Endothelial cell (in vitro differentiated cells): Measurements from ENCODE around the gene HMCN2. TPM values are rescaled to one million over a fixed set of nuclear protein-coding genes. Genes with fewer than 3 reads are reported as not detected.

Source experiments
- DNase-seq: peaks from one replicate; pipeline ENCODE4 v3.0.0; 2021; ENCODE audit warnings: low spot score
- H3K27ac Mint-ChIP-seq: one replicate; pipeline ENCODE4 v1.8.0; 2021; ENCODE audit warnings: mixed read lengths, inconsistent platforms; ENCODE audit not compliant: unreplicated experiment
- H3K27me3 Mint-ChIP-seq: one replicate; pipeline ENCODE4 v1.8.0; 2021; ENCODE audit warnings: mild to moderate bottlenecking, moderate library complexity, mixed read lengths, inconsistent platforms; ENCODE audit not compliant: unreplicated experiment
- H3K36me3 Mint-ChIP-seq: one replicate; pipeline ENCODE4 v1.8.0; 2021; ENCODE audit warnings: mild to moderate bottlenecking, low read depth, mixed read lengths, inconsistent platforms; ENCODE audit not compliant: unreplicated experiment
- H3K4me1 Mint-ChIP-seq: one replicate; pipeline ENCODE4 v1.8.0; 2021; ENCODE audit warnings: mild to moderate bottlenecking, mixed read lengths, inconsistent platforms; ENCODE audit not compliant: unreplicated experiment
- H3K4me3 Mint-ChIP-seq: one replicate; pipeline ENCODE4 v1.8.0; 2021; ENCODE audit warnings: mild to moderate bottlenecking, mixed read lengths, inconsistent platforms; ENCODE audit not compliant: unreplicated experiment
- H3K9me3 Mint-ChIP-seq: one replicate; pipeline ENCODE4 v1.8.0; 2021; ENCODE audit warnings: mixed read lengths, inconsistent platforms; ENCODE audit not compliant: unreplicated experiment
- total RNA-seq: library from RNA; stranded (reverse); fragmentation: NEBNext Ultra II Directional; extraction: Animal tissue kit (Norgen Biotek cat#: 25700); gene quantifications from one replicate; pipeline ENCODE4 v1.2.1, GENCODE V29; 2021; ENCODE audit not compliant: unreplicated experiment
- TF ChIP-seq, protein P1 (sequence below): fragments of 200-600 bp; sonication (generic); IDR thresholded peaks from one replicate; pipeline ENCODE4 v1.5.0; 2021; ENCODE audit warnings: antibody characterized with exemption; ENCODE audit not compliant: unreplicated experiment

HMCN2 gene
- total RNA-seq, 1 donor from 2014 or later, result 29.6 TPM

DNA sequence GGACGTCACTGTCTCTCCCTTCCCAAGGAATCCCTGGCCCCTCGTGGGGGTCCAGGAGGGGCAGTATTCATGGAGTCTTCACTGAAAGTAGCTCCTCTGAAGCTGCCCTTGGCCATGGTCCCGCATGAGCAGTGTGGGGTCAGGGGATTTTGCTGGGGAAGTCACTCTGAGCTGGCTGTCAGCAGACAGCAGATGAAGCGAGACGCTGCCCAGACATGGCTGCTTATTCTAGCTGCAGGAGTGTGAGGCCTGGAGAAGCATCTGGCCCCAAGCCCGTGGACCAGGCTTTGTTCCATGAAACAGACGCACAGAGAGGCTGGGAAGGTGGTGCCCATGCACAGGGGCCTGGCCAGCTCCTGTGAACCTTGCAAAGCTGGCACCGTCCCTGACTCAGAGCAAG lies 157.7 kb downstream of the HMCN2 start:
- Mint-ChIP-seq H3K36me3 (peaks cover 7% of the 10 kb centered on the region), H3K4me3 (no peak overlapping the region), H3K27me3 (peaks cover 10% of the 10 kb centered on the region), H3K27ac (no peak overlapping the region), H3K4me1 (peaks cover 4% of the 10 kb centered on the region), H3K9me3 (no peaks in the 10 kb centered on the region)
- TF ChIP-seq, protein P1, sequence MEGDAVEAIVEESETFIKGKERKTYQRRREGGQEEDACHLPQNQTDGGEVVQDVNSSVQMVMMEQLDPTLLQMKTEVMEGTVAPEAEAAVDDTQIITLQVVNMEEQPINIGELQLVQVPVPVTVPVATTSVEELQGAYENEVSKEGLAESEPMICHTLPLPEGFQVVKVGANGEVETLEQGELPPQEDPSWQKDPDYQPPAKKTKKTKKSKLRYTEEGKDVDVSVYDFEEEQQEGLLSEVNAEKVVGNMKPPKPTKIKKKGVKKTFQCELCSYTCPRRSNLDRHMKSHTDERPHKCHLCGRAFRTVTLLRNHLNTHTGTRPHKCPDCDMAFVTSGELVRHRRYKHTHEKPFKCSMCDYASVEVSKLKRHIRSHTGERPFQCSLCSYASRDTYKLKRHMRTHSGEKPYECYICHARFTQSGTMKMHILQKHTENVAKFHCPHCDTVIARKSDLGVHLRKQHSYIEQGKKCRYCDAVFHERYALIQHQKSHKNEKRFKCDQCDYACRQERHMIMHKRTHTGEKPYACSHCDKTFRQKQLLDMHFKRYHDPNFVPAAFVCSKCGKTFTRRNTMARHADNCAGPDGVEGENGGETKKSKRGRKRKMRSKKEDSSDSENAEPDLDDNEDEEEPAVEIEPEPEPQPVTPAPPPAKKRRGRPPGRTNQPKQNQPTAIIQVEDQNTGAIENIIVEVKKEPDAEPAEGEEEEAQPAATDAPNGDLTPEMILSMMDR, result no peak
- DNase-seq, result no peak

DNA sequence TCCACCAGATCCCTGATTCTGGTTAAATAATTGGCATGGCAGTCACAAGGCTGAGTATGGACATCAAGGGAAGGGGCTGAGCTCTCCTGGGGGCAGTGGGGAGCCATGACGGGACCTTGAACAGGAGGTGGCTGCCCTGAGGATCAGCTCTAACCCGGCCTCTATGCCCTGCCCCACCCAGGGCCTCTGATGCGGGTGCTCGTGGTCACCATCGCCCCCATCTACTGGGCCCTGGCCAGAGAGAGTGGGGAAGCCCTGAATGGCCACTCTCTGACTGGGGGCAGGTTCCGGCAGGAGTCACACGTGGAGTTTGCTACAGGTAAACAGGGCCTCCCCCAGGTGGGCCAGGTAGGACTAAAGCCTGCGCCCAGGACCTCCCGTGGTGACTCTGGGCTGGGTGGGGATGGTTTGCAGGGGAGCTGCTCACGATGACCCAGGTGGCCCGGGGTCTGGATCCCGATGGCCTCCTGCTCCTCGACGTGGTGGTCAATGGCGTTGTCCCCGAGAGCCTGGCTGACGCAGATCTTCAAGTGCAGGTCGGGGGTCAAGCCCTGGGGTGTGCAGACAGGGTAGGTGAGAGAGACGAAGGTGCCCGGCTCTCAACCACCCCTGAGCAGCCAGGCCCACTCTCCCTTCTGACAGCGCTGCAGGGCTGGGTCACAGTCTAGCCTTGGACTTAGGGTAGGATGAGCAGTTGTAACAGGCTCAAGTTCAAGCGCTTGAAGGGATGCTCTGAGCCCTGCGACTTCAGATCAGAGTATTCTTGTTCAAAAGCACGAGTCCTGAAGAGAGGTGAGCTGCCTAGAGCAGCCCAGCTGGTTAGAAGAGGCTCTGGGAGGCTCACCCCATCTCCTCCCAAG lies 159.3 kb downstream of the HMCN2 start:
- Mint-ChIP-seq H3K36me3 (peaks cover 4% of the 10 kb centered on the region), H3K9me3 (no peaks in the 10 kb centered on the region), H3K4me3 (no peak overlapping the region), H3K27ac (no peak overlapping the region), H3K27me3 (peaks cover 10% of the 10 kb centered on the region), H3K4me1 (peaks cover 4% of the 10 kb centered on the region)
- no peak for DNase-seq
- TF ChIP-seq, protein P1, result no peak

DNA sequence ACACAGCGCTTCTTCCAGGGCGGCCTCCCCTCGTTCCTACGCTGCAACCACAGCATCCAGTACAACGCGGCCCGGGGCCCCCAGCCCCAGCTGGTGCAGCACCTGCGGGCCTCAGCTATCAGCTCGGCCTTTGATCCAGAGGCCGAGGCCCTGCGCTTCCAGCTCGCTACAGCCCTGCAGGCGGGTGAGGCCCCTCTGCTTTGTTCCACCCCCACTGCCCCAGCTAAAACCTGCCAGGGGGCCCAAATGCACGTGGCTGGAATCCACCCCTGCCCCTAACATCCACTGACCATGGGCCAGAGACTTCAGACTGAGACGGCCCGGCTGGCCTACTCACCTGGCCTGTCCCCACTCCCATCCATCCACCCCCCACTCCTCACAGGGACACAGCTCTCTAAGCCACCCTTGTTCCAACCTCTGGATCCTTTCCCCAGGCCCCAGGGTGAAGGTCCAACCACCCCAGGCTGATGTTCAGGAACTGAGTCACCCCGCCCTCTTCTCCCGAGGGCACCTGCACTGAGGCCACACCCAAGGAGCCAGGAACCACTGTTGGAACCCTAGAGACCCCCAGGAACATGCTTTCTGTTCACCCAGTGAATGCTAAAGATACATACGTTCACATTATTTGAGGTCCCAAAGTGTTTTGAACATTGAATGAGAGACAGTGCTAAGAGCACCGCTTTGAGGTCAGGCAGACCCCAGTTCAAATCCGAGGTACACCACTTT lies 160.3 kb downstream of the HMCN2 start:
- TF ChIP-seq, protein P1, result no peak
- H3K4me1 Mint-ChIP-seq, result peaks cover 4% of the 10 kb centered on the region
- H3K27ac Mint-ChIP-seq, result no peak overlapping the region
- peaks cover 4% of the 10 kb centered on the region for H3K36me3 Mint-ChIP-seq
- no peaks in the 10 kb centered on the region for H3K9me3 Mint-ChIP-seq
- peaks cover 12% of the 10 kb centered on the region for H3K27me3 Mint-ChIP-seq
- H3K4me3 Mint-ChIP-seq, result no peak overlapping the region
- no peak for DNase-seq

DNA sequence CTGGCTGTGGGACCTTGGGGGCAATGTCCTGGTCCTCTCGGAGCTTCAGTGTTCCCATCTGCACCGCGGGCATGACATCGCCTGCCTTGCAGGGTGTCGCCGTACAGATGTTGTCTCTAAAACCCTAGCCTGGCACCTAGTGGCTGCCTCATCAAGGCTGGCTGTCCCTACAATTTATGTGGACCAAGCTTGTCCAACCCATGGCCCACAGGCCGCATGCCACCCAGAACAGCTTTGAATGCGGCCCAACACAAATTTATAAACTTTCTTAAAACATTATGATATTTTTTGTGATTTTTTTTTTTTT lies 160.9 kb downstream of the HMCN2 start:
- H3K27ac Mint-ChIP-seq, result no peak overlapping the region
- H3K4me3 Mint-ChIP-seq, result no peak overlapping the region
- peaks cover 12% of the 10 kb centered on the region for H3K27me3 Mint-ChIP-seq
- TF ChIP-seq, protein P1, result no peak
- no peak for DNase-seq
- peaks cover 4% of the 10 kb centered on the region for H3K4me1 Mint-ChIP-seq
- no peaks in the 10 kb centered on the region for H3K9me3 Mint-ChIP-seq
- peaks cover 4% of the 10 kb centered on the region for H3K36me3 Mint-ChIP-seq

DNA sequence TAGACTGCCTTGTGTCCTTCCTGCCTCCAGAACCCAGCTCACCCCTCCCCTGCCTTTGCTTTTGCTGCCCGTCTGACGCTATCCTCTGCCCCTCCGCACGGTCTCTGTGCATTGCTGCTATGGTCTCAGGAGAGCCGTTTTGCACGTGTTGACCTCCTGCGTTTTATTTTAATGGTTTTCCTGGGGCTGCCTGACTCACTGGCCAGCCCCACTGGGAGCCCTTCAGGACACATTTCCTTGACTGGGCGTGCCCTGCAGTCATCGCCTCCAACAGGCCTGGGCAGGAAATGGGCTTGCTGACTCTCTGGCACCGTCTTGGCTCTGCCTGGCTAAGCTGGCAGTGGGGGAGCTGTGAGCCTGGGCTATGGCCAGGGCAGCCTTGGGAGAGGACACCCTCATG lies 161.3 kb downstream of the HMCN2 start:
- Mint-ChIP-seq H3K4me3 (no peak overlapping the region), H3K27ac (no peak overlapping the region), H3K36me3 (peaks cover 4% of the 10 kb centered on the region), H3K4me1 (peaks cover 4% of the 10 kb centered on the region), H3K9me3 (no peaks in the 10 kb centered on the region), H3K27me3 (peaks cover 12% of the 10 kb centered on the region)
- no peak for DNase-seq
- TF ChIP-seq, protein P1, result no peak
